PC-3 (cell line): ENCODE measurements around the gene HDAC4.

ENCODE experiments used
- EZH2phosphoT487 ChIP-seq: fragments of 300-600 bp; sonication (generic); IDR thresholded peaks from 2 replicates; pipeline ENCODE4 v1.6.1; 2018; ENCODE audit warnings: mild to moderate bottlenecking, antibody characterized with exemption, low read length, borderline replicate concordance
- TF ChIP-seq, protein P1 (sequence below): fragments of 300-600 bp; sonication (generic); conservative IDR thresholded peaks from 2 replicates; pipeline ENCODE4 v1.5.1; 2017; ENCODE audit warnings: antibody characterized with exemption, low read depth, mild to moderate bottlenecking, low read length

DNA sequence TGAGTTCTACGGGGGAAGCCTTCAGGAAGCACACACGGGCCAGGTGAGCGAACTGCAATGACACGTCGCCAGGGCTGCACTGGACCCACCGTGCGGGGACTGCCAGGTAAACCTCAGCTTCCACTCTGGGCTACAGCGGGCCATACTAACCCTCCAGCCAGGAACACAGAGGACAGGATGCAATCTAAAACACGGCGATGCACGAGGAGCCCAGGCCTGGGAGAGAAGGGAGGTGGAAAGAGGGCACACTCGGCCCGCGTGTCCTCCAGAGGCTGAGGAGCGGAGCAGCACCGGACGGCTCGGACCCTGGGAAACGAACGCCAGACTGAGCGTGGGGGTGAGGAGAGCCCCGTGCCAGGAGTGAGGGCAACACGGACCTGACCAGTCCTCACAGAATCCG is 69.3 kb downstream of the HDAC4 start:
- TF ChIP-seq, protein P1, sequence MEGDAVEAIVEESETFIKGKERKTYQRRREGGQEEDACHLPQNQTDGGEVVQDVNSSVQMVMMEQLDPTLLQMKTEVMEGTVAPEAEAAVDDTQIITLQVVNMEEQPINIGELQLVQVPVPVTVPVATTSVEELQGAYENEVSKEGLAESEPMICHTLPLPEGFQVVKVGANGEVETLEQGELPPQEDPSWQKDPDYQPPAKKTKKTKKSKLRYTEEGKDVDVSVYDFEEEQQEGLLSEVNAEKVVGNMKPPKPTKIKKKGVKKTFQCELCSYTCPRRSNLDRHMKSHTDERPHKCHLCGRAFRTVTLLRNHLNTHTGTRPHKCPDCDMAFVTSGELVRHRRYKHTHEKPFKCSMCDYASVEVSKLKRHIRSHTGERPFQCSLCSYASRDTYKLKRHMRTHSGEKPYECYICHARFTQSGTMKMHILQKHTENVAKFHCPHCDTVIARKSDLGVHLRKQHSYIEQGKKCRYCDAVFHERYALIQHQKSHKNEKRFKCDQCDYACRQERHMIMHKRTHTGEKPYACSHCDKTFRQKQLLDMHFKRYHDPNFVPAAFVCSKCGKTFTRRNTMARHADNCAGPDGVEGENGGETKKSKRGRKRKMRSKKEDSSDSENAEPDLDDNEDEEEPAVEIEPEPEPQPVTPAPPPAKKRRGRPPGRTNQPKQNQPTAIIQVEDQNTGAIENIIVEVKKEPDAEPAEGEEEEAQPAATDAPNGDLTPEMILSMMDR = no peak
- no peak for TF ChIP-seq EZH2phosphoT487
